AG04450 (cell line): Measurements from ENCODE around the gene SHMT2. TPM values are rescaled to one million over a fixed set of nuclear protein-coding genes. Genes with fewer than 3 reads are reported as not detected.

Source experiments
- CTCF ChIA-PET: fragments of 300-600, 350-600 bp; formaldehyde crosslinking; extraction: SDS; loops from one replicate; lab custom pipeline; 2022; ENCODE audit warnings: antibody characterized with exemption, inconsistent platforms; lab: Charles Lee
- POLR2A ChIA-PET: fragments of 350-600 bp; formaldehyde crosslinking; extraction: SDS; loops from one replicate; lab custom pipeline; 2021; ENCODE audit warnings: antibody characterized with exemption, inconsistent platforms; lab: Yijun Ruan, JAX
- DNase-seq: peaks from one replicate; pipeline ENCODE4 v3.0.0-alpha.2; 2011; ENCODE audit warnings: low read depth, low spot score
- H3K27ac ChIP-seq: one replicate; pipeline ENCODE4 v1.5.1; 2012; ENCODE audit warnings: low read depth, low read length, control low read depth
- H3K27me3 ChIP-seq: one replicate; pipeline ENCODE4 v1.6.0; 2012; ENCODE audit warnings: low read length; ENCODE audit not compliant: control insufficient read depth, insufficient read depth
- H3K4me3 ChIP-seq: 2 replicates; pipeline ENCODE4 v1.5.1; 2011; ENCODE audit warnings: mild to moderate bottlenecking, low read depth, low read length, control low read depth
- H3K9me3 ChIP-seq: 2 replicates; pipeline ENCODE4 v1.5.1; 2012; ENCODE audit warnings: low read length; ENCODE audit not compliant: control insufficient read depth, insufficient read depth
- polyA plus RNA-seq: library from polyadenylated mRNA; depleted of rRNA; stranded (reverse); fragments of >200 nt; gene quantifications from 2 replicates; pipeline ENCODE4 v1.2.3, GENCODE V29; 2011
- TF ChIP-seq, protein P1 (sequence below): IDR thresholded peaks from 2 replicates; pipeline ENCODE4 v1.5.1; 2011; ENCODE audit warnings: low read depth, low read length, control low read depth, inconsistent platforms

SHMT2 gene
- polyA plus RNA-seq, 1 experiment = 266 TPM

DNA sequence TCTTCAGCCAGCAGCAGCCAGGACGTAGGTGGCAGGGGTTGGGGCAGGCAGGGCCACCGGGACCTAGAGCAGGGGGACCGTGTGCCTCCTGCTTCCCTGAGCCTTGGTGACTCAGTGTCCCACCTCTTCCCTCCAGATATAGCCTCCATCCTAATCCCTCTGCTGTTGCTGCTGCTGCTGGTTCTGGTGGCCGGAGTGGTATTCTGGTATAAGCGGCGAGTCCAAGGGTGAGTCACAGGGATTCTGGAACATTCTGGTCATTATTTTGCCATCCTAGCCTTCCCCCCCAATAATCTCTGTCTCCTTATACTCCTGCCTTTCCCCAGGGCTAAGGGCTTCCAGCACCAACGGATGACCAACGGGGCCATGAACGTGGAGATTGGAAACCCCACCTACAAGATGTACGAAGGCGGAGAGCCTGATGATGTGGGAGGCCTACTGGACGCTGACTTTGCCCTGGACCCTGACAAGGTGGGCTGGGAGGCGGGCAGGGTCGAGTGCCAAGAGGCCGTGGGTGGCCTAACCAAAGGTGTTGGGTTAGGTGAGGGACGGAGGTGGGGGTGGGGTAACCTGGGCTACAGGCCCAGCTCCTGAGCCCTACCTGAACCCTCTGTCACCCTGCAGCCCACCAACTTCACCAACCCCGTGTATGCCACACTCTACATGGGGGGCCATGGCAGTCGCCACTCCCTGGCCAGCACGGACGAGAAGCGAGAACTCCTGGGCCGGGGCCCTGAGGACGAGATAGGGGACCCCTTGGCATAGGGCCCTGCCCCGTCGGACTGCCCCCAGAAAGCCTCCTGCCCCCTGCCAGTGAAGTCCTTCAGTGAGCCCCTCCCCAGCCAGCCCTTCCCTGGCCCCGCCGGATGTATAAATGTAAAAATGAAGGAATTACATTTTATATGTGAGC, 17.5 kb upstream of the SHMT2 start:
- no peak for DNase-seq
- TF ChIP-seq, protein P1, sequence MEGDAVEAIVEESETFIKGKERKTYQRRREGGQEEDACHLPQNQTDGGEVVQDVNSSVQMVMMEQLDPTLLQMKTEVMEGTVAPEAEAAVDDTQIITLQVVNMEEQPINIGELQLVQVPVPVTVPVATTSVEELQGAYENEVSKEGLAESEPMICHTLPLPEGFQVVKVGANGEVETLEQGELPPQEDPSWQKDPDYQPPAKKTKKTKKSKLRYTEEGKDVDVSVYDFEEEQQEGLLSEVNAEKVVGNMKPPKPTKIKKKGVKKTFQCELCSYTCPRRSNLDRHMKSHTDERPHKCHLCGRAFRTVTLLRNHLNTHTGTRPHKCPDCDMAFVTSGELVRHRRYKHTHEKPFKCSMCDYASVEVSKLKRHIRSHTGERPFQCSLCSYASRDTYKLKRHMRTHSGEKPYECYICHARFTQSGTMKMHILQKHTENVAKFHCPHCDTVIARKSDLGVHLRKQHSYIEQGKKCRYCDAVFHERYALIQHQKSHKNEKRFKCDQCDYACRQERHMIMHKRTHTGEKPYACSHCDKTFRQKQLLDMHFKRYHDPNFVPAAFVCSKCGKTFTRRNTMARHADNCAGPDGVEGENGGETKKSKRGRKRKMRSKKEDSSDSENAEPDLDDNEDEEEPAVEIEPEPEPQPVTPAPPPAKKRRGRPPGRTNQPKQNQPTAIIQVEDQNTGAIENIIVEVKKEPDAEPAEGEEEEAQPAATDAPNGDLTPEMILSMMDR = no peak
- no peak overlapping the region for H3K27ac ChIP-seq
- H3K4me3 ChIP-seq = no peak overlapping the region
- ChIA-PET POLR2A (interaction anchor here (0.7 to 4.7 kb wide), 3 partner anchors 18 to 28 kb away, joined by 3 to 24 read pairs (median 3); partner anchors contain the start of gene SHMT2), CTCF (interaction anchor here (2.2 to 7.0 kb wide), 2 partner anchors 29 to 88 kb away, joined by 5 to 161 read pairs; a partner anchor contains a TSS)
- H3K27me3 ChIP-seq = peaks cover 18% of the 10 kb centered on the region
- no peaks in the 10 kb centered on the region; the same call in 1 of the 2 replicates for H3K9me3 ChIP-seq

DNA sequence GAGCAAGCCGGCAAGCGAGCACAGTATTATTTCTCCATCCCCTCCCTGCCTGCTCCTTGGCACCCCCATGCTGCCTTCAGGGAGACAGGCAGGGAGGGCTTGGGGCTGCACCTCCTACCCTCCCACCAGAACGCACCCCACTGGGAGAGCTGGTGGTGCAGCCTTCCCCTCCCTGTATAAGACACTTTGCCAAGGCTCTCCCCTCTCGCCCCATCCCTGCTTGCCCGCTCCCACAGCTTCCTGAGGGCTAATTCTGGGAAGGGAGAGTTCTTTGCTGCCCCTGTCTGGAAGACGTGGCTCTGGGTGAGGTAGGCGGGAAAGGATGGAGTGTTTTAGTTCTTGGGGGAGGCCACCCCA, 16.8 kb upstream of the SHMT2 start:
- ChIA-PET POLR2A (interaction anchor here (0.6 to 4.7 kb wide), 5 partner anchors 17 to 102 kb away, joined by 3 to 24 read pairs (median 6); partner anchors contain the start of genes SHMT2 and STAT6), CTCF (interaction anchor here (1.6 to 7.0 kb wide), 5 partner anchors 18 to 246 kb away, joined by 4 to 161 read pairs (median 7); partner anchors contain the start of genes GLI1 and SHMT2)
- H3K27ac ChIP-seq = peak overlapping the region; percentile 11
- no peak overlapping the region for H3K4me3 ChIP-seq
- H3K9me3 ChIP-seq = no peaks in the 10 kb centered on the region; the same call in 1 of the 2 replicates
- TF ChIP-seq, protein P1 = no peak
- H3K27me3 ChIP-seq = peaks cover 23% of the 10 kb centered on the region
- no peak for DNase-seq

DNA sequence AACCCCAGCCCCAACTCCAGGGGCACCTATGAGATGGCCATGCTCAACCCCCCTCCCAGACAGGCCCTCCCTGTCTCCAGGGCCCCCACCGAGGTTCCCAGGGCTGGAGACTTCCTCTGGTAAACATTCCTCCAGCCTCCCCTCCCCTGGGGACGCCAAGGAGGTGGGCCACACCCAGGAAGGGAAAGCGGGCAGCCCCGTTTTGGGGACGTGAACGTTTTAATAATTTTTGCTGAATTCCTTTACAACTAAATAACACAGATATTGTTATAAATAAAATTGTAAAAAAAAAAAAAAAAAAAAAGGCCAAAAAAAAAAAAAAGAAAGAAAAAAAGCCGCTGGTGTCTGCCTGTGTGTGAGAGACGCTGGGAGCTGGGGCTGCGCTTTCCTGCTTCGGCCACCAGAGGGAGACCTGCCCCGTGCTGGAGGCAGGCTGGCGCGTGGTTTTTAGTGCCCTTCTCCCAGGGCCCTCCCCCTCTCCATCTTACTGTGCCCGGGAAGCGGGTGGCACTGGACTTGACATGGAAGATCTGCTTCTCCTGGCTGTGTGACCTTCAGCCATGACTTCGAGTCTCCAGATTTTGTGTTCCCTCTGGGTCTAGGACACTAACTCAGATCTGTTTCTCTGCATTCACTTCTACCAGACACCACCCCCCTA, 16.3 kb upstream of the SHMT2 start:
- TF ChIP-seq, protein P1 = peak; percentile 96
- H3K9me3 ChIP-seq = no peaks in the 10 kb centered on the region; the same call in 1 of the 2 replicates
- H3K4me3 ChIP-seq = no peak overlapping the region
- H3K27me3 ChIP-seq = peaks cover 28% of the 10 kb centered on the region
- H3K27ac ChIP-seq = peak overlapping the region; percentile 11
- ChIA-PET POLR2A (interaction anchor here (0.6 to 4.7 kb wide), 8 partner anchors 17 to 121 kb away, joined by 3 to 24 read pairs (median 4); partner anchors contain the start of genes SHMT2 and STAT6), CTCF (interaction anchor here (0.7 to 7.0 kb wide), 16 partner anchors 10 to 250 kb away, joined by 3 to 161 read pairs (median 5); partner anchors contain the start of genes GLI1 and SHMT2)
- peak; percentile 65 for DNase-seq

DNA sequence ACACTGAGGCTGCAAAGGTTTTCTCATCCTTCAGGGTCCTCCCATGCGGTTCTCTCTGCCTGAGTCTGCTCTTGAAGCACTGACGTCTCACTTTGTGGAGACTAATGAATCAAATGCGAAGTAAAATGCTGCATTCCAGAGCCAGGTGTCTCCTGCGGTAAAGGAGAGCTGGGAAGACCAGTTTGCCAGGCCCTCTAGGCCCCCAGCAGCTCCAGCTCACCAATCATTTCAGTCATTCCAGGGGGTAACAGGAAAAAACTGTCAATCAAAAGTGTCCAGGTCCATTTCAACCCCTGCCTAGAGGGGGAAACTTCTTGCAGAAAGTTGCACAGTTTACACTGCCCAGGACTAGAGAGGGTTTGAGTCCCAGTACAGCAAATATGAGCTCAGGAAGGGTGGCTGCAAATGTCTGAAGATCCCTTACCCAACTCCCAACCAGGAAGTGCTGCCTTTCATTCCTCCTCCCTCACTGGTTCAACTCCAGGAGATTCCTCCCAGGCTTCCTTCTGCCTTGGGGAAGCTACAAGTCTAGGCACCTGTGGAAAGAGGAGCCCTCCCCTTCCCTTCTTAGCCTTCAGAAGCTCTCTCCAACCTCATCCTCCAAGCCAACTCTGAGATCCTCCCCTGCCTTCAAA, 15.6 kb upstream of the SHMT2 start:
- no peak for DNase-seq
- Histone ChIP-seq H3K27ac (no peak overlapping the region), H3K4me3 (no peak overlapping the region), H3K27me3 (peaks cover 30% of the 10 kb centered on the region), H3K9me3 (no peaks in the 10 kb centered on the region; the same call in 1 of the 2 replicates)
- POLR2A ChIA-PET = interaction anchor here (0.5 to 4.7 kb wide), 9 partner anchors 16 to 122 kb away, joined by 3 to 24 read pairs (median 3); partner anchors contain the start of genes SHMT2 and STAT6
- TF ChIP-seq, protein P1 = no peak
- CTCF ChIA-PET = interaction anchor here (0.6 to 7.0 kb wide), 28 partner anchors 10 to 249 kb away, joined by 3 to 161 read pairs (median 4); partner anchors contain the start of genes GLI1, INHBE and SHMT2
